Neural progenitor cell (in vitro differentiated cells): Measurements from ENCODE around the gene CLEC5A.

Experiments used
- CTCF ChIP-seq: fragments of 200-600 bp; sonication (generic); IDR thresholded peaks from 2 replicates; pipeline ENCODE4 v1.5.1; 2017; ENCODE audit warnings: antibody characterized with exemption, mild to moderate bottlenecking
- EZH2 ChIP-seq: fragments of 200-600 bp; sonication (generic); IDR thresholded peaks from 2 replicates; pipeline ENCODE4 v1.6.1; 2017; ENCODE audit warnings: antibody characterized with exemption, mild to moderate bottlenecking, moderate library complexity
- EZH2phosphoT487 ChIP-seq: fragments of 200-600 bp; sonication (generic); IDR thresholded peaks from 2 replicates; pipeline ENCODE4 v1.6.1; 2017; ENCODE audit warnings: antibody characterized with exemption

GRCh38 chr7:141943846-141944245 is 2.9 kb downstream of the CLEC5A start:
- TF ChIP-seq CTCF (no peak), EZH2phosphoT487 (no peak), EZH2 (no peak)
